H1 (cell line): ENCODE data around the gene PEX14.

Experiments used
- EZH2 ChIP-seq: fragments of 200-600 bp; sonication (generic); IDR thresholded peaks from 2 replicates; pipeline ENCODE4 v1.7.1; 2012; ENCODE audit warnings: low read depth, mild to moderate bottlenecking, moderate library complexity, low read length, inconsistent platforms; ENCODE audit not compliant: severe bottlenecking
- GABPA ChIP-seq: IDR thresholded peaks from 2 replicates; pipeline ENCODE4 v1.6.1; 2011; ENCODE audit warnings: mild to moderate bottlenecking, low read length, moderate library complexity, borderline replicate concordance; ENCODE audit not compliant: insufficient read depth
- MAFK ChIP-seq: IDR thresholded peaks from 2 replicates; pipeline ENCODE4 v1.6.1; 2012; ENCODE audit warnings: low read depth, mild to moderate bottlenecking, improper control_type of control experiment, low read length
- PHF8 ChIP-seq: fragments of 200-600 bp; sonication (generic); conservative IDR thresholded peaks from 2 replicates; pipeline ENCODE4 v1.7.1; 2012; ENCODE audit warnings: low read depth, mild to moderate bottlenecking, inconsistent platforms, low read length, moderate library complexity
- POLR2AphosphoS5 ChIP-seq: IDR thresholded peaks from 2 replicates; pipeline ENCODE4 v1.6.1; 2011; ENCODE audit warnings: low read depth, low read length
- ZNF274 ChIP-seq: IDR thresholded peaks from 2 replicates; pipeline ENCODE4 v1.7.0; 2012; ENCODE audit warnings: low read length, borderline replicate concordance; ENCODE audit errors: extremely low read depth
- TF ChIP-seq, protein P1 (sequence below), 3 experiments: IDR thresholded peaks; 1 replicate in 2 of 3; 2 replicates in 1 of 3; pipeline versions ENCODE4 v1.5.1 to v1.6.1; 2011; ENCODE audit warnings: low read length in 3 of 3, mild to moderate bottlenecking in 3 of 3, inconsistent platforms in 2 of 3, low read depth in 1 of 3, moderate library complexity in 1 of 3; ENCODE audit not compliant: insufficient read depth in 1 of 3; ENCODE audit errors: control extremely low read depth in 1 of 3

DNA sequence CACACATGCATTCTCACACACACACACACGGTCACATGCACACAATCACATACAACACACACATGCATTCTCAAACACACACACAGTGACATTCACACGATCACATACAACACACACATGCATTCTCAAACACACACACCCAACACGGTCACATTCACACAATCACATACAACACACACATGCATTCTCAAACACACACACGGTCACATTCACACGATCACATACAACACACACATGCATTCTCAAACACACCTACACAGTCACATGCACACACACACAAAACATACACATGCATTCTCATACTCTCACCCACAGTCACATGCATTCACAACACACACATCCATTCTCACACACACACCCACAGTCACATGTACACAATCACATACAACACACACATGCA, 186.7 kb downstream of the PEX14 start:
- no peak for TF ChIP-seq MAFK
- no peak for TF ChIP-seq ZNF274
- TF ChIP-seq PHF8, result no peak
- TF ChIP-seq, protein P1, sequence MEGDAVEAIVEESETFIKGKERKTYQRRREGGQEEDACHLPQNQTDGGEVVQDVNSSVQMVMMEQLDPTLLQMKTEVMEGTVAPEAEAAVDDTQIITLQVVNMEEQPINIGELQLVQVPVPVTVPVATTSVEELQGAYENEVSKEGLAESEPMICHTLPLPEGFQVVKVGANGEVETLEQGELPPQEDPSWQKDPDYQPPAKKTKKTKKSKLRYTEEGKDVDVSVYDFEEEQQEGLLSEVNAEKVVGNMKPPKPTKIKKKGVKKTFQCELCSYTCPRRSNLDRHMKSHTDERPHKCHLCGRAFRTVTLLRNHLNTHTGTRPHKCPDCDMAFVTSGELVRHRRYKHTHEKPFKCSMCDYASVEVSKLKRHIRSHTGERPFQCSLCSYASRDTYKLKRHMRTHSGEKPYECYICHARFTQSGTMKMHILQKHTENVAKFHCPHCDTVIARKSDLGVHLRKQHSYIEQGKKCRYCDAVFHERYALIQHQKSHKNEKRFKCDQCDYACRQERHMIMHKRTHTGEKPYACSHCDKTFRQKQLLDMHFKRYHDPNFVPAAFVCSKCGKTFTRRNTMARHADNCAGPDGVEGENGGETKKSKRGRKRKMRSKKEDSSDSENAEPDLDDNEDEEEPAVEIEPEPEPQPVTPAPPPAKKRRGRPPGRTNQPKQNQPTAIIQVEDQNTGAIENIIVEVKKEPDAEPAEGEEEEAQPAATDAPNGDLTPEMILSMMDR (IDR thresholded peaks at IDR 0.05; ENCODE audit: control extremely low read depth in 1 of 3, insufficient read depth in 1 of 3, low read depth in 1 of 3, low read length in 3 of 3), result no peak
- TF ChIP-seq EZH2, result no peak
- TF ChIP-seq GABPA, result no peak
- TF ChIP-seq POLR2AphosphoS5, result no peak
